HFFc6 (cell line): ENCODE results near the gene GLI3. TPM values are rescaled to one million over a fixed set of nuclear protein-coding genes. Genes with fewer than 3 reads are reported as not detected.

Experiments used
- DNase-seq: peaks from one replicate; pipeline ENCODE4 v3.0.0-alpha.2; 2018
- H3K27ac Mint-ChIP-seq: 2 replicates; pipeline ENCODE4 v1.8.0; 2020; ENCODE audit warnings: mild to moderate bottlenecking, mixed read lengths
- H3K27me3 Mint-ChIP-seq: 2 replicates; pipeline ENCODE4 v1.8.0; 2021; ENCODE audit warnings: mild to moderate bottlenecking, moderate library complexity, mixed read lengths; ENCODE audit not compliant: insufficient read depth
- H3K36me3 Mint-ChIP-seq: 2 replicates; pipeline ENCODE4 v1.8.0; 2021; ENCODE audit warnings: low read depth, mixed read lengths
- H3K4me1 Mint-ChIP-seq: 2 replicates; pipeline ENCODE4 v1.8.0; 2020; ENCODE audit warnings: low read depth, mixed read lengths
- H3K4me3 Mint-ChIP-seq: 2 replicates; pipeline ENCODE4 v1.8.0; 2020; ENCODE audit warnings: mild to moderate bottlenecking, moderate library complexity, mixed read lengths
- H3K9me3 Mint-ChIP-seq: 2 replicates; pipeline ENCODE4 v1.8.0; 2020; ENCODE audit warnings: mild to moderate bottlenecking, mixed read lengths
- CTCF ChIP-seq: fragments of 200-600 bp; sonication (generic); IDR thresholded peaks from 2 replicates; pipeline ENCODE4 v1.5.0; 2021; ENCODE audit warnings: antibody characterized with exemption, mild to moderate bottlenecking
- total RNA-seq, 6 experiments: library from RNA; stranded (reverse); fragmentation: NEBNext Ultra II Directional; extraction: Animal tissue kit (Norgen Biotek cat#: 25700); gene quantifications; 2 replicates in 1 of 6; 3 replicates in 5 of 6; pipeline ENCODE4 v1.2.3, GENCODE V29; 2021

GLI3 gene
- total RNA-seq, 6 experiments from 2014 or later: 12.5 to 23.0 (median 21.7) TPM

DNA sequence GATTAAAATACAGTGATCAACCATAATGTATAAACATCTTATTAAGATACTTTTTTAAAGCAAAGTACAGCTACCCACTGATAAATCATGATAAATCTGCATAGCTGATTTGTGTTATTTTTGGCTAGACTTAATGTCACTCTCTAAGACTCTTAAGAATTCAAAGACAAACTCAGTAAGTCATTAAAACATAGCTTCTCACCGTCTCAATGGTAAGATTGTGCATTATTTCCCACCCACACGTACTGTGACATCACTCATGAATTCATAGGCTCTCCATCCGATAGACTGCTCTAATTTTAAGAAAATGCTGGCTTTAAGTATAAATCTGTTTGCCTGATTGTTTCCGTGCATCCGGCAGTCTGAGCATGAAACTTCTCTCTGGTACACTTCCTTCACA is 266.1 kb downstream of the GLI3 start:
- H3K27me3 Mint-ChIP-seq: no peaks in the 10 kb centered on the region
- no peak for TF ChIP-seq CTCF
- no peak overlapping the region for H3K27ac Mint-ChIP-seq
- H3K4me3 Mint-ChIP-seq: no peak overlapping the region
- H3K36me3 Mint-ChIP-seq: peaks cover 19% of the 10 kb centered on the region
- peaks cover 19% of the 10 kb centered on the region for H3K4me1 Mint-ChIP-seq
- H3K9me3 Mint-ChIP-seq: no peaks in the 10 kb centered on the region
- DNase-seq: no peak

GRCh38 chr7:41969561-41970105 is 267.4 kb downstream of the GLI3 start:
- H3K36me3 Mint-ChIP-seq: peaks cover 19% of the 10 kb centered on the region
- no peak for DNase-seq
- no peak overlapping the region for H3K4me3 Mint-ChIP-seq
- H3K27ac Mint-ChIP-seq: no peak overlapping the region
- H3K9me3 Mint-ChIP-seq: no peaks in the 10 kb centered on the region
- TF ChIP-seq CTCF: no peak
- no peaks in the 10 kb centered on the region for H3K27me3 Mint-ChIP-seq
- H3K4me1 Mint-ChIP-seq: peaks cover 19% of the 10 kb centered on the region

- no peak for TF ChIP-seq CTCF
- Mint-ChIP-seq H3K36me3 (peaks cover 13% of the 10 kb centered on the region), H3K9me3 (no peaks in the 10 kb centered on the region), H3K4me1 (peaks cover 19% of the 10 kb centered on the region), H3K4me3 (no peak overlapping the region), H3K27me3 (no peaks in the 10 kb centered on the region), H3K27ac (no peak overlapping the region)
- DNase-seq: peak; percentile 38
These were observed 269.9 kb downstream of the GLI3 start for GRCh38 chr7:41967156-41967555.

DNA sequence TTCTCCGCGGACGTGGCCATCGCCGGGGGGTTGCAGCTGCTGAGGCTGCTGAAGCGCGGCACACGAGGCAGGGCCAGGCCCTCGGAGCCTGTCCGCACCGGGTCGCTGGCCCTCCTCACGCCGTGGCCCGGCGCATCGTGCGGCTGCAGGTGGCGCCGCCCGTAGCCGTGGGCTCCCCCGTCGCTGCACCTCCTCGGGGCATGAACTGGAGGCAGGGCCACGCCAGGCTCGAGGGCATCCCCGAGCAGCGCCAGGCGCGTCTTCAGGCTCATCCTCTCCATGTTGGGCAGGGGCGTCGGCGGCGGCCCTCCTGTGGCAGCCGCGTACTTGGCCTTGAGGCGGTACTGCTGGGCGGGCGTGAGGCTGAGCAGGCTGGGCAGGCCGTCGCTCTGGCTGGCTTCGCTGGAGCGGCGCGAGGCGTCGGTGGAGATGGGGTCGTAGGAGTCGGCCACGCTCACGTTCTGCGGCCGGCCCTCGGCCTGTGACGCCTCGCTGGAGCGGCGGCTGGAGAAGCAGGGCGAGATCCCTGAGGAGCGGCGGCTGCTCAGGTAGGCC is 271.0 kb downstream of the GLI3 start:
- H3K4me3 Mint-ChIP-seq: no peak overlapping the region
- H3K27ac Mint-ChIP-seq: no peak overlapping the region
- no peaks in the 10 kb centered on the region for H3K9me3 Mint-ChIP-seq
- H3K36me3 Mint-ChIP-seq: peaks cover 13% of the 10 kb centered on the region
- H3K4me1 Mint-ChIP-seq: peaks cover 11% of the 10 kb centered on the region
- no peak for DNase-seq
- no peaks in the 10 kb centered on the region for H3K27me3 Mint-ChIP-seq
- no peak for TF ChIP-seq CTCF

DNA sequence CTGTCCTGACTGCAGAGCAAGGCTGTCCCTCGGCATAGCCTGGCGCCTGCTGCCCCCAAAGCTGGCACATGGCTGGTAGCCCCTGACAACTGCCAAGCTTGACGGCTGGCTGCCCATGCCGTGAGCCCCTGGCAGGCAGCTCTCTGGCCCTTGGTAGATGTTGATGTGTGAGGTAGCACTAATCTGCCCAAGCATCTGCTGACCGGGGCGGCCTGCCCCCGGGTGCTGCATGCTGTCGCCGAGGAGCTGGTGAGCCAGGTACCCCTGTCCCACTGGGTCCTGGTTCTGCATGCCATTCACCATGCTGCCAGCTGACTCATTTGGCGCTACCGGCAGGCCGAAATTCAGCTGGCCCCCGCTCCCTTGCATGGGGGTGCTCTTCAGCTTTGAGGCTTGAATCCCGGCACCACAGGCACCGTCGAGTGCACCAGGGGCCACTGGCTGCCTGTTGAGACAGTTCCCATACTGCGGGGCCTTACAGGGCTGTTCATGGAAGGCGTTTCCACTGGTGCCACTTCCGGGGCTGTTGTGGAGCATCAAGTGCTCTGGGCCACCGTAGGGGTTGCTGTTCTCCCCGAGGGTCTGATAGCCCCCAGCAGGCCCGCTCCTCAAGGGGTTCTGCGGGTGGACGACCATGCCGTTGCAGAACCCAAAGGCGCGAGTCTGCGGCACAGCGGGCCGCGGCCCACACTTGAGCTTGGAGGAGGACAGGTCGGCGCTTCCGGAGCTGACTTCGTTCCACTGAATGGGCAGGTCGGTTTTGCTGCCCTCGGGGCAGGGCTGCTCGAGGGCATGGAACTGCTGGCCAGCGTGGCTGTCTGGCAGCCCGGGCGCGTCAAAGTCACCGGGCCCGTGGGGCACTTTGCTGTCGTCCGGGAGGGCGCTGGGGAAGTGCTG is 271.9 kb downstream of the GLI3 start:
- H3K27ac Mint-ChIP-seq: no peak overlapping the region
- H3K27me3 Mint-ChIP-seq: no peaks in the 10 kb centered on the region
- no peak overlapping the region for H3K4me3 Mint-ChIP-seq
- peaks cover 9% of the 10 kb centered on the region for H3K4me1 Mint-ChIP-seq
- H3K36me3 Mint-ChIP-seq: peaks cover 13% of the 10 kb centered on the region
- H3K9me3 Mint-ChIP-seq: no peaks in the 10 kb centered on the region
- TF ChIP-seq CTCF: no peak
- no peak for DNase-seq
